GM23338 (cell line): ENCODE results near the gene GSTA2. TPM values are rescaled to one million over a fixed set of nuclear protein-coding genes. Genes with fewer than 3 reads are reported as not detected.

Experiments used
- ATAC-seq: fragments of 200-7000 bp; cut with Tn5 transposase; 3 replicates; pipeline ENCODE4 v1.9.1; 2020
- DNase-seq: peaks from one replicate; pipeline ENCODE4 v3.0.0-alpha.2; 2015; ENCODE audit warnings: low spot score
- H2AFZ ChIP-seq: fragments of 200-600 bp; sonication (generic); 2 replicates; pipeline ENCODE4 v1.8.0; 2016; ENCODE audit warnings: antibody characterized with exemption, mild to moderate bottlenecking, moderate library complexity
- H3F3A ChIP-seq: fragments of 200-600 bp; sonication (generic); replicated peaks from 2 replicates; pipeline ENCODE4 v1.8.0; 2017; ENCODE audit warnings: antibody characterized with exemption, mixed run types, low read depth
- H3K27ac ChIP-seq: fragments of 200-600 bp; sonication (generic); 2 replicates; pipeline ENCODE4 v1.6.1; 2016; ENCODE audit warnings: low read depth
- H3K27me3 ChIP-seq: fragments of 200-600 bp; sonication (generic); 2 replicates; pipeline ENCODE4 v1.8.0; 2016; ENCODE audit warnings: mild to moderate bottlenecking, mixed run types, moderate library complexity; ENCODE audit not compliant: insufficient read depth
- H3K36me3 ChIP-seq: fragments of 200-600 bp; sonication (generic); 2 replicates; pipeline ENCODE4 v1.8.0; 2016; ENCODE audit warnings: mild to moderate bottlenecking; ENCODE audit not compliant: insufficient read depth
- H3K4me1 ChIP-seq: fragments of 200-600 bp; sonication (generic); 2 replicates; pipeline ENCODE4 v1.8.0; 2016; ENCODE audit warnings: mild to moderate bottlenecking, moderate library complexity; ENCODE audit not compliant: insufficient read depth
- H3K4me2 ChIP-seq: fragments of 200-600 bp; sonication (generic); 2 replicates; pipeline ENCODE4 v1.7.1; 2017; ENCODE audit warnings: mixed run types
- H3K4me3 ChIP-seq: fragments of 200-600 bp; sonication (generic); 2 replicates; pipeline ENCODE4 v1.6.1; 2016; ENCODE audit warnings: mixed run types
- H3K79me2 ChIP-seq: fragments of 200-600 bp; sonication (generic); replicated peaks from 2 replicates; pipeline ENCODE4 v1.8.0; 2017; ENCODE audit warnings: mild to moderate bottlenecking; ENCODE audit not compliant: insufficient read depth
- H3K9me2 ChIP-seq: fragments of 200-600 bp; sonication (generic); 2 replicates; pipeline ENCODE4 v1.8.0; 2017; ENCODE audit not compliant: insufficient read depth
- H4K20me1 ChIP-seq: fragments of 200-600 bp; sonication (generic); replicated peaks from 2 replicates; pipeline ENCODE4 v1.8.0; 2017; ENCODE audit warnings: mild to moderate bottlenecking; ENCODE audit not compliant: insufficient read depth
- H3K27ac Mint-ChIP-seq: 2 replicates; pipeline ENCODE4 v1.8.0; 2020; ENCODE audit warnings: inconsistent platforms, mild to moderate bottlenecking, moderate library complexity, mixed read lengths
- H3K27me3 Mint-ChIP-seq: 3 replicates; pipeline ENCODE4 v1.8.0; 2022; ENCODE audit warnings: low read depth, mild to moderate bottlenecking, moderate library complexity, mixed read lengths, inconsistent platforms; ENCODE audit not compliant: insufficient read depth, poor library complexity
- H3K36me3 Mint-ChIP-seq: 3 replicates; pipeline ENCODE4 v1.8.0; 2021; ENCODE audit warnings: low read depth, mild to moderate bottlenecking, inconsistent platforms, moderate library complexity, mixed read lengths
- H3K4me1 Mint-ChIP-seq: 3 replicates; pipeline ENCODE4 v1.8.0; 2020; ENCODE audit warnings: mild to moderate bottlenecking, inconsistent platforms, mixed read lengths
- H3K4me3 Mint-ChIP-seq: 3 replicates; pipeline ENCODE4 v1.8.0; 2021; ENCODE audit warnings: moderate library complexity, mild to moderate bottlenecking, inconsistent platforms, mixed read lengths
- H3K9me3 Mint-ChIP-seq: 3 replicates; pipeline ENCODE4 v1.8.0; 2020; ENCODE audit warnings: moderate library complexity, mild to moderate bottlenecking, inconsistent platforms, mixed read lengths
- CREB1 ChIP-seq: fragments of 250-450 bp; sonication (Bioruptor Pico); IDR thresholded peaks from 2 replicates; pipeline ENCODE4 v1.5.0; 2020; ENCODE audit warnings: low read depth, mild to moderate bottlenecking, moderate library complexity
- CTCF ChIP-seq, 2 experiments: fragments of 200-600 bp in 1 of 2; sonication (generic) in 1 of 2; conservative IDR thresholded peaks; 2 replicates each; pipeline versions ENCODE4 v1.5.1 to v1.6.1; 2016 to 2017; ENCODE audit warnings: antibody characterized with exemption in 2 of 2, low read depth in 2 of 2, mild to moderate bottlenecking in 2 of 2, moderate library complexity in 1 of 2
- ETS1 ChIP-seq: IDR thresholded peaks from 2 replicates; pipeline ENCODE4 v1.6.1; 2016; ENCODE audit warnings: antibody characterized with exemption
- EZH2 ChIP-seq: fragments of 200-600 bp; sonication (generic); IDR thresholded peaks from one replicate; pipeline ENCODE4 v1.8.0; 2017; ENCODE audit warnings: antibody characterized with exemption, mild to moderate bottlenecking, low read depth; ENCODE audit not compliant: unreplicated experiment
- EZH2phosphoT487 ChIP-seq: fragments of 200-600 bp; sonication (generic); IDR thresholded peaks from one replicate; pipeline ENCODE4 v1.8.1; 2018; ENCODE audit warnings: antibody characterized with exemption; ENCODE audit not compliant: unreplicated experiment
- JUNB ChIP-seq: IDR thresholded peaks from one replicate; pipeline ENCODE4 v1.6.1; 2016; ENCODE audit warnings: antibody characterized with exemption; ENCODE audit not compliant: unreplicated experiment
- NANOG ChIP-seq: IDR thresholded peaks from 2 replicates; pipeline ENCODE4 v1.6.1; 2016; ENCODE audit warnings: antibody characterized with exemption, borderline replicate concordance
- POLR2AphosphoS5 ChIP-seq: IDR thresholded peaks from 2 replicates; pipeline ENCODE4 v1.6.1; 2016; ENCODE audit warnings: antibody characterized with exemption, low read depth
- REST ChIP-seq: IDR thresholded peaks from one replicate; pipeline ENCODE4 v1.6.1; 2018; ENCODE audit warnings: antibody characterized with exemption; ENCODE audit not compliant: unreplicated experiment
- STAT1 ChIP-seq: IDR thresholded peaks from one replicate; pipeline ENCODE4 v1.6.1; 2016; ENCODE audit warnings: antibody characterized with exemption; ENCODE audit not compliant: unreplicated experiment
- ZNF114 ChIP-seq: fragments of 250-450 bp; sonication (Bioruptor Pico); IDR thresholded peaks from 2 replicates; pipeline ENCODE4 v1.5.0; 2020; ENCODE audit warnings: mild to moderate bottlenecking, moderate library complexity
- ZNF331 ChIP-seq: fragments of 250-450 bp; sonication (Bioruptor Pico); IDR thresholded peaks from 2 replicates; pipeline ENCODE4 v1.5.0; 2020; ENCODE audit warnings: low read depth, mild to moderate bottlenecking, moderate library complexity
- ZNF462 ChIP-seq: fragments of 250-450 bp; sonication (Bioruptor Pico); IDR thresholded peaks from 2 replicates; pipeline ENCODE4 v1.5.0; 2020; ENCODE audit warnings: mild to moderate bottlenecking, moderate library complexity
- polyA plus RNA-seq: library from polyadenylated mRNA; unstranded; fragments of >200 nt; fragmentation: Nextera tagmentation; extraction: Ambion mirVana; gene quantifications from 2 replicates; pipeline ENCODE4 v1.2.1, GENCODE V29; 2016
- total RNA-seq: library from RNA; depleted of rRNA; stranded (reverse); fragments of >200 nt; shearing (Covaris generic); gene quantifications from 2 replicates; pipeline ENCODE4 v1.2.3, GENCODE V29; 2014

Gene GSTA2
- total and polyA plus RNA-seq, 2 experiments from 2014 or later, result not detected

GRCh38 chr6:52733172-52733571 is 30.1 kb downstream of the GSTA2 start:
- ATAC-seq (no peak), DNase-seq (no peak)
- no peak overlapping the region for H3K4me2 ChIP-seq
- no peaks in the 10 kb centered on the region for H3K36me3 ChIP-seq
- H3K4me1 Mint-ChIP-seq, result peaks cover 25% of the 10 kb centered on the region
- no peaks in the 10 kb centered on the region for H3K79me2 ChIP-seq
- no peak overlapping the region for H2AFZ ChIP-seq
- no peaks in the 10 kb centered on the region for H3K36me3 Mint-ChIP-seq
- no peak overlapping the region for H3K27ac ChIP-seq
- no peak overlapping the region for H3K4me3 Mint-ChIP-seq
- no peaks in the 10 kb centered on the region; the same call in 2 of the 3 replicates for H3K9me3 Mint-ChIP-seq
- H3K4me3 ChIP-seq, result no peak overlapping the region
- TF ChIP-seq POLR2AphosphoS5 (no peak), NANOG (no peak), JUNB (no peak), ETS1 (no peak), STAT1 (no peak), CTCF (conservative IDR thresholded peaks at IDR 0.05; ENCODE audit: low read depth in 2 of 2) (no peak), ZNF331 (CRISPR knock-in tag) (no peak), ZNF114 (CRISPR knock-in tag) (no peak), CREB1 (no peak), ZNF462 (no peak), EZH2 (no peak), EZH2phosphoT487 (no peak), REST (no peak)
- H3K27ac Mint-ChIP-seq, result no peak overlapping the region
- H3K4me1 ChIP-seq, result peaks cover 24% of the 10 kb centered on the region
- H4K20me1 ChIP-seq, result no peaks in the 10 kb centered on the region
- H3F3A ChIP-seq, result no peaks in the 10 kb centered on the region
- H3K27me3 ChIP-seq, result no peaks in the 10 kb centered on the region
- H3K27me3 Mint-ChIP-seq, result peaks cover 7% of the 10 kb centered on the region
- H3K9me2 ChIP-seq, result peaks cover 36% of the 10 kb centered on the region
